ENCODE data around the gene TMEM150A.

Gene TMEM150A

GRCh38 chr2:85583667-85584353 lies 18.7 kb downstream of the TMEM150A start:
- in situ Hi-C loops (cut with HindIII; ENCODE audit: low pct_ligation_motif_present, low sequenced_read_pairs) = no loop called here
- no peak for DNase-seq
- TF ChIP-seq CTCF (IDR thresholded peaks at IDR 0.05; ENCODE audit: low read depth, low read length, missing control alignments) = no peak
- no peak overlapping the region for H3K27ac ChIP-seq
- H3K4me3 ChIP-seq (ENCODE audit: low read depth, low read length) = peak overlapping the region; percentile 58
- no peaks in the 10 kb centered on the region for H3K36me3 ChIP-seq (replicated peaks)
- no peaks in the 10 kb centered on the region for H3K27me3 ChIP-seq (replicated peaks)

- Histone ChIP-seq H3K27me3 (replicated peaks) (no peaks in the 10 kb centered on the region), H3K27ac (no peak overlapping the region), H3K4me3 (ENCODE audit: low read depth, low read length) (no peak overlapping the region), H3K36me3 (replicated peaks) (no peaks in the 10 kb centered on the region)
- TF ChIP-seq CTCF (IDR thresholded peaks at IDR 0.05; ENCODE audit: low read depth, low read length, missing control alignments) = no peak
- in situ Hi-C loops (cut with HindIII; ENCODE audit: low pct_ligation_motif_present, low sequenced_read_pairs) = no loop called here
- DNase-seq = no peak
Observed at GRCh38 chr2:85582492-85582891, 20.0 kb downstream of the TMEM150A start.

GRCh38 chr2:85580206-85580605 lies 22.3 kb downstream of the TMEM150A start:
- in situ Hi-C loops (cut with HindIII; ENCODE audit: low pct_ligation_motif_present, low sequenced_read_pairs) = no loop called here
- H3K4me3 ChIP-seq (ENCODE audit: low read depth, low read length) = no peak overlapping the region
- no peak for TF ChIP-seq CTCF (IDR thresholded peaks at IDR 0.05; ENCODE audit: low read depth, low read length, missing control alignments)
- H3K36me3 ChIP-seq (replicated peaks) = no peaks in the 10 kb centered on the region
- DNase-seq = no peak
- no peaks in the 10 kb centered on the region for H3K27me3 ChIP-seq (replicated peaks)
- H3K27ac ChIP-seq = no peak overlapping the region

- no peaks in the 10 kb centered on the region for H3K36me3 ChIP-seq (replicated peaks)
- H3K27ac ChIP-seq = no peak overlapping the region
- in situ Hi-C loops (cut with HindIII; ENCODE audit: low pct_ligation_motif_present, low sequenced_read_pairs) = no loop called here
- no peak for TF ChIP-seq CTCF (IDR thresholded peaks at IDR 0.05; ENCODE audit: low read depth, low read length, missing control alignments)
- no peaks in the 10 kb centered on the region for H3K27me3 ChIP-seq (replicated peaks)
- no peak overlapping the region for H3K4me3 ChIP-seq (ENCODE audit: low read depth, low read length)
- no peak for DNase-seq
Observed at GRCh38 chr2:85579266-85579935, 23.1 kb downstream of the TMEM150A start.

GRCh38 chr2:85578243-85579180 lies 24.0 kb downstream of the TMEM150A start:
- in situ Hi-C loops (cut with HindIII; ENCODE audit: low pct_ligation_motif_present, low sequenced_read_pairs) = no loop called here
- no peak for TF ChIP-seq CTCF (IDR thresholded peaks at IDR 0.05; ENCODE audit: low read depth, low read length, missing control alignments)
- Histone ChIP-seq H3K27me3 (replicated peaks) (no peaks in the 10 kb centered on the region), H3K4me3 (ENCODE audit: low read depth, low read length) (no peak overlapping the region), H3K27ac (no peak overlapping the region), H3K36me3 (replicated peaks) (no peaks in the 10 kb centered on the region)
- no peak for DNase-seq
